Keratinocyte (primary cell): ENCODE data around the gene CLDN19.

Experiments
- EZH2 ChIP-seq: IDR thresholded peaks from one replicate; pipeline ENCODE4 v1.6.1; 2012; ENCODE audit warnings: inconsistent platforms, mild to moderate bottlenecking, low read length, moderate library complexity
- TF ChIP-seq, protein P1 (sequence below), 3 experiments: IDR thresholded peaks in 1 of 3; conservative IDR thresholded peaks in 1 of 3; optimal IDR thresholded peaks in 1 of 3; 2 replicates in 2 of 3; 3 replicates in 1 of 3; pipeline versions ENCODE3 to v1.5.1; 2011; ENCODE audit warnings: low read length in 3 of 3, mild to moderate bottlenecking in 3 of 3, moderate library complexity in 2 of 3, control low read depth in 1 of 3, inconsistent platforms in 1 of 3; ENCODE audit not compliant: insufficient read depth in 2 of 3; ENCODE audit errors: extremely low read depth in 1 of 3

GRCh38 chr1:42748021-42748420, 8.0 kb upstream of the CLDN19 start:
- TF ChIP-seq, protein P1, sequence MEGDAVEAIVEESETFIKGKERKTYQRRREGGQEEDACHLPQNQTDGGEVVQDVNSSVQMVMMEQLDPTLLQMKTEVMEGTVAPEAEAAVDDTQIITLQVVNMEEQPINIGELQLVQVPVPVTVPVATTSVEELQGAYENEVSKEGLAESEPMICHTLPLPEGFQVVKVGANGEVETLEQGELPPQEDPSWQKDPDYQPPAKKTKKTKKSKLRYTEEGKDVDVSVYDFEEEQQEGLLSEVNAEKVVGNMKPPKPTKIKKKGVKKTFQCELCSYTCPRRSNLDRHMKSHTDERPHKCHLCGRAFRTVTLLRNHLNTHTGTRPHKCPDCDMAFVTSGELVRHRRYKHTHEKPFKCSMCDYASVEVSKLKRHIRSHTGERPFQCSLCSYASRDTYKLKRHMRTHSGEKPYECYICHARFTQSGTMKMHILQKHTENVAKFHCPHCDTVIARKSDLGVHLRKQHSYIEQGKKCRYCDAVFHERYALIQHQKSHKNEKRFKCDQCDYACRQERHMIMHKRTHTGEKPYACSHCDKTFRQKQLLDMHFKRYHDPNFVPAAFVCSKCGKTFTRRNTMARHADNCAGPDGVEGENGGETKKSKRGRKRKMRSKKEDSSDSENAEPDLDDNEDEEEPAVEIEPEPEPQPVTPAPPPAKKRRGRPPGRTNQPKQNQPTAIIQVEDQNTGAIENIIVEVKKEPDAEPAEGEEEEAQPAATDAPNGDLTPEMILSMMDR (optimal IDR thresholded peaks at IDR 0.05 in 1 of 3, IDR thresholded peaks at IDR 0.05 in 1 of 3, conservative IDR thresholded peaks at IDR 0.05 in 1 of 3; ENCODE audit: extremely low read depth in 1 of 3, insufficient read depth in 2 of 3, low read length in 3 of 3), result no peak
- TF ChIP-seq EZH2, result no peak
